Kidney (tissue), 14 donors: ENCODE data around the gene HLA-DPA1. TPM values are rescaled to one million over a fixed set of nuclear protein-coding genes. Genes with fewer than 3 reads are reported as not detected.

Source experiments
- DNase-seq, 5 donors: peaks; one replicate each; pipeline ENCODE4 v3.0.0-alpha.2; 2013 to 2020
- FAIRE-seq: peaks from 2 replicates; lab custom pipeline; 2012; peaks lifted over from hg19 to GRCh38; lab: Jason Lieb, UNC
- H3K27ac ChIP-seq, 2 donors: one replicate each; pipeline ENCODE4 v1.7.0; 2013; ENCODE audit warnings: low read depth in 2 of 2, low read length in 2 of 2, inconsistent platforms in 1 of 2
- H3K27me3 ChIP-seq: one replicate; pipeline ENCODE4 v1.7.1; 2013; ENCODE audit warnings: low read length, inconsistent platforms; ENCODE audit not compliant: control insufficient read depth, insufficient read depth
- H3K36me3 ChIP-seq, 3 donors: one replicate each; pipeline versions ENCODE4 v1.7.0 to v1.7.1; 2013; ENCODE audit warnings: low read length in 3 of 3, control low read depth in 1 of 3, inconsistent platforms in 1 of 3; ENCODE audit not compliant: insufficient read depth in 3 of 3, control insufficient read depth in 2 of 3
- H3K4me1 ChIP-seq, 3 donors: one replicate each; pipeline versions ENCODE4 v1.7.0 to v1.7.1; 2013; ENCODE audit warnings: low read length in 3 of 3, inconsistent platforms in 1 of 3, low read depth in 1 of 3; ENCODE audit not compliant: control insufficient read depth in 2 of 3, insufficient read depth in 2 of 3
- H3K4me3 ChIP-seq, 3 donors: one replicate each; pipeline versions ENCODE4 v1.7.0 to v1.8.1; 2013; ENCODE audit warnings: low read length in 3 of 3, control low read depth in 1 of 3, inconsistent platforms in 1 of 3
- H3K9ac ChIP-seq, 3 donors: one replicate each; pipeline versions ENCODE4 v1.7.0 to v1.7.1; 2013; ENCODE audit warnings: low read length in 3 of 3, control low read depth in 1 of 3, inconsistent platforms in 1 of 3
- H3K9me3 ChIP-seq, 3 donors: one replicate each; pipeline versions ENCODE4 v1.7.0 to v1.7.1; 2013; ENCODE audit warnings: low read length in 3 of 3, control low read depth in 1 of 3, inconsistent platforms in 1 of 3; ENCODE audit not compliant: control insufficient read depth in 2 of 3, insufficient read depth in 1 of 3
- intact Hi-C: fragments of 100-400 bp; cut with DNase I; formaldehyde crosslinking; loops from one replicate; pipeline ENCODE4 v1.11.1; 2022
- polyA plus RNA-seq: library from polyadenylated mRNA; stranded (reverse); fragments of 350-450 nt; fragmentation: Illumina TruSeq; extraction: RNeasy Lipid Tissue Mini Kit (QIAGEN cat#74804); gene quantifications from one replicate; pipeline ENCODE4 v1.2.3, GENCODE V29; 2014; ENCODE audit warnings: low read depth, low replicate concordance; ENCODE audit not compliant: insufficient read depth
- total RNA-seq: library from RNA; stranded (reverse); fragmentation: NEBNext Ultra II Directional; extraction: Animal tissue kit (Norgen Biotek cat#: 25700); gene quantifications from one replicate; pipeline ENCODE4 v1.2.1, GENCODE V29; 2021
- TF ChIP-seq, protein P1 (sequence below): IDR thresholded peaks from 3 replicates; pipeline ENCODE4 v1.5.1; 2012; ENCODE audit warnings: mild to moderate bottlenecking, moderate library complexity, borderline replicate concordance; ENCODE audit not compliant: insufficient read depth; ENCODE audit errors: extremely low read depth
- donor health status: control.
- donor health status: control.
- donor health status: control.
- donor health status: control.
- donor health status: control.
- donor health status: DM: yes; HTN: yes; CAD: no.
- donor health status: Normal renal cell carcinoma (clear cell type).

Gene HLA-DPA1
- total and polyA plus RNA-seq, 2 donors from 2014 or later: 154 to 200 TPM

DNA sequence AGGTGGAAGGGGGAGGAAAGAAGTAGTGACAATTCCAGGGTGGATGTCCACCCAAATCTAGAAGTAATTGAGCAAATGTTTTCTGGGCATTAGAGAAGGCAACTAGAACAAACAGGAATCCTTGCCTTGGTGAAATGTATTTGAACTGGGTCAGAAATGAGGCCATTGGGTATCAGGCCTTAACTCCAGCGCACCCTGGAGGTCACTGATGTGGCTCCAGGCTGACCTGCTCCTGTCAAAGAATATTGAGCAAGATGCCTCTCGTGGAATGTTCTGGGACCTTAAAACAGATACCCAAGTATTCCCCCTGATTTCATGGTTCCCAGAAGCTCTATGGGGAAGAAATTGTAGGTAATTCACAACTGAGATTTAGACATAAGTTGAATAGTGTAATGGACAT is 9.3 kb upstream of the HLA-DPA1 start:
- Histone ChIP-seq H3K4me3 (no peak overlapping the region), H3K4me1 (peaks cover 0 to 4% (median 0%) of the 10 kb centered on the region in 3 donors), H3K27ac (no peak overlapping the region), H3K9me3 (no peaks in the 10 kb centered on the region), H3K36me3 (no peaks in the 10 kb centered on the region), H3K9ac (no peak overlapping the region), H3K27me3 (no peaks in the 10 kb centered on the region)
- intact Hi-C loops: loop anchor here (5.0 kb wide), 1 partner anchor 65 kb away; no protein-coding TSS in a partner anchor
- TF ChIP-seq, protein P1, sequence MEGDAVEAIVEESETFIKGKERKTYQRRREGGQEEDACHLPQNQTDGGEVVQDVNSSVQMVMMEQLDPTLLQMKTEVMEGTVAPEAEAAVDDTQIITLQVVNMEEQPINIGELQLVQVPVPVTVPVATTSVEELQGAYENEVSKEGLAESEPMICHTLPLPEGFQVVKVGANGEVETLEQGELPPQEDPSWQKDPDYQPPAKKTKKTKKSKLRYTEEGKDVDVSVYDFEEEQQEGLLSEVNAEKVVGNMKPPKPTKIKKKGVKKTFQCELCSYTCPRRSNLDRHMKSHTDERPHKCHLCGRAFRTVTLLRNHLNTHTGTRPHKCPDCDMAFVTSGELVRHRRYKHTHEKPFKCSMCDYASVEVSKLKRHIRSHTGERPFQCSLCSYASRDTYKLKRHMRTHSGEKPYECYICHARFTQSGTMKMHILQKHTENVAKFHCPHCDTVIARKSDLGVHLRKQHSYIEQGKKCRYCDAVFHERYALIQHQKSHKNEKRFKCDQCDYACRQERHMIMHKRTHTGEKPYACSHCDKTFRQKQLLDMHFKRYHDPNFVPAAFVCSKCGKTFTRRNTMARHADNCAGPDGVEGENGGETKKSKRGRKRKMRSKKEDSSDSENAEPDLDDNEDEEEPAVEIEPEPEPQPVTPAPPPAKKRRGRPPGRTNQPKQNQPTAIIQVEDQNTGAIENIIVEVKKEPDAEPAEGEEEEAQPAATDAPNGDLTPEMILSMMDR: peak; percentile 34
- DNase-seq: peak in 2 of 5 donors; percentile 17 to 78
- FAIRE-seq: no peak

DNA sequence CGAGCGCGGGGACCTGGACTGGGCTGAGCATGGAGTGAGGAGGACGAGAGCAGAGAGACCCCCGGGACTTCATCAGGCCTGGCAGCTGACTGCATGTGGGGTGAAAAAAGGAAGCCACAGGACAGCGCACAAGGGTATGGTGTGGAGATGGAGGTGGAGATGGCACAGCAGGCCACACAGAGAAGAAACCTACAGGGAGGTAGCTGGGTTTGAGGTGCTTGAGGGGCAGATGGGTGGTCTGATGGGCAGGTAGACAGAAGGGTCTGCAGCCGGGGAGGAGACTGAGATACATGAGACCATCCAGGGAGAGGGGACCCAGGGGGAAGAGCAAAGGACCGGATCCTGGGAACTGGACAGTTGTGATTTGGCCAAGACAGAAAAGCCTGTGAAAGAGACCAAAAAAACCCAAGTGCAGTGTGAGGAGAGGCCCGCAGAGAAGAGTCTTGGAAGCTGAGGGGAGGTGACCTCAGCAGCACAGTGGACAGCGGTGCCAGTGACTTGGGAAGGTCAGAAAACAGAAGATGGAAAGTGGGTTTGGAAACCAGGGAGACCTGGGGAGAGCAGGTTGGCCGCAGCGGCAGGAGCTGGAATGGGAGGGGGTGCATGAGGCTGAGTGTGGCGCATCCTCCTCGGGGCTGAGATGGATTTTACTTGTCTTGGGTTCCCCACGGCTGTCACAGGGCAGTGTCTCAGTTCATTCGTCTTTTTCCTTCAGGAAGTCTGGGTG is 7.8 kb upstream of the HLA-DPA1 start:
- no peak for DNase-seq
- H3K9ac ChIP-seq: peak overlapping the region in 1 of 3 donors; percentile 14

DNA sequence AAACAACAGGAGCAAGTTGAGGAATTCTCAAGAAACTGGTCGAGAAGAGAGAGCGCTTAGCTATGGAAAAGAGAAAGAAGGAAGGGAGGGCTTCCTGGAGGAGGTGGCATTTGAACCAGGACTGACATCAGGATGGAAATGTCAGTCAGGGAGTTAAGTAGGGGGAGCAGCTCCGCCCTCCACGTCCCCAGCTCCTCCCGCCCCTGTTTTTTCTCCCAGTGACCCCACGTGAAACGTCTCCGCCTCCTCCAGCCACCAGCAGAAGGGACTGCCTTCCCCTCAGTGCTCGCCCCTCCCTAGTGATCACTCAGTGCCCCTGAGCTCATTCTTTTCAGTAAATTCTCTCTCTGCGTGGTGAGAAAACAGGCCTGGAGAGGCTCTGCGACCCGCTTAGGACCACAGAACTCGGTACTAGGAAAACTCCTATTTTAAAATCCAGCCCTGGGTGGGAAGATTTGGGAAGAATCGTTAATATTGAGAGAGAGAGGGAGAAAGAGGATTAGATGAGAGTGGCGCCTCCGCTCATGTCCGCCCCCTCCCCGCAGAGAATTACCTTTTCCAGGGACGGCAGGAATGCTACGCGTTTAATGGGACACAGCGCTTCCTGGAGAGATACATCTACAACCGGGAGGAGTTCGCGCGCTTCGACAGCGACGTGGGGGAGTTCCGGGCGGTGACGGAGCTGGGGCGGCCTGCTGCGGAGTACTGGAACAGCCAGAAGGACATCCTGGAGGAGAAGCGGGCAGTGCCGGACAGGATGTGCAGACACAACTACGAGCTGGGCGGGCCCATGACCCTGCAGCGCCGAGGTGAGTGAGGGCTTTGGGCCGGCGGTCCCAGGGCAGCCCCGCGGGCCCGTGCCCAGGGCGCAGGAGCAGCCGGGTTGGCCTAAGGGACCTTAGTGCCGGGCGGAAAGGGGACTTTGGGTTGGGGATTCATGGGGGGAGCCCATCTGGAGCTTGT is 7.0 kb upstream of the HLA-DPA1 start:
- H3K9me3 ChIP-seq: no peaks in the 10 kb centered on the region
- H3K9ac ChIP-seq: peak overlapping the region in 2 of 3 donors; percentile 14 to 21
- H3K4me3 ChIP-seq: peak overlapping the region; percentile 34 to 62 (median 54)
- H3K27ac ChIP-seq: peak overlapping the region; percentile 59 to 90
- H3K36me3 ChIP-seq: no peaks in the 10 kb centered on the region
- TF ChIP-seq, protein P1: no peak
- peaks cover 0 to 4% (median 0%) of the 10 kb centered on the region in 3 donors for H3K4me1 ChIP-seq
- DNase-seq (peak; percentile 85 to 90 (median 86)), FAIRE-seq (no peak)
- H3K27me3 ChIP-seq: no peaks in the 10 kb centered on the region
- intact Hi-C loops: loop anchor here (5.0 kb wide), 1 partner anchor 63 kb away; no protein-coding TSS in a partner anchor

More for the DNA sequence above, 7.8 kb upstream of the HLA-DPA1 start:
- Histone ChIP-seq H3K4me1 (peaks cover 0 to 4% (median 0%) of the 10 kb centered on the region in 3 donors), H3K9me3 (no peaks in the 10 kb centered on the region), H3K4me3 (peak overlapping the region in 1 of 3 donors; percentile 62), H3K27me3 (no peaks in the 10 kb centered on the region), H3K27ac (peak overlapping the region; percentile 59 to 80), H3K36me3 (no peaks in the 10 kb centered on the region)
- TF ChIP-seq, protein P1: no peak
- intact Hi-C loops: loop anchor here (5.0 kb wide), 1 partner anchor 64 kb away; no protein-coding TSS in a partner anchor
- no peak for FAIRE-seq
